Osteoblast (primary cell): ENCODE results near the gene CDH4. TPM values are rescaled to one million over a fixed set of nuclear protein-coding genes. Genes with fewer than 3 reads are reported as not detected.
A peak's percentile ranks its signal among the peaks of the same experiment; 100 is the strongest.

Experiments used
- DNase-seq: peaks from one replicate; pipeline ENCODE4 v3.0.0; 2011; ENCODE audit warnings: low spot score, mixed read lengths; ENCODE audit not compliant: insufficient read length; ENCODE audit errors: missing footprints
- H2AFZ ChIP-seq: 2 replicates; pipeline ENCODE4 v1.6.0; 2011; ENCODE audit warnings: mild to moderate bottlenecking, low read length
- H3K27ac ChIP-seq: 2 replicates; pipeline ENCODE4 v1.5.1; 2011; ENCODE audit warnings: mild to moderate bottlenecking, low read depth, low read length, moderate library complexity
- H3K27me3 ChIP-seq: 2 replicates; pipeline ENCODE4 v1.6.0; 2012; ENCODE audit warnings: mild to moderate bottlenecking, control low read depth, inconsistent platforms, low read length, moderate library complexity; ENCODE audit not compliant: insufficient read depth
- H3K36me3 ChIP-seq: 2 replicates; pipeline ENCODE4 v1.5.1; 2011; ENCODE audit warnings: mild to moderate bottlenecking, low read length, control low read depth, moderate library complexity; ENCODE audit not compliant: insufficient read depth
- H3K4me1 ChIP-seq: 2 replicates; pipeline ENCODE4 v1.5.1; 2011; ENCODE audit warnings: mild to moderate bottlenecking, low read length, control low read depth, moderate library complexity; ENCODE audit not compliant: insufficient read depth
- H3K4me2 ChIP-seq: 2 replicates; pipeline ENCODE4 v1.6.0; 2011; ENCODE audit warnings: mild to moderate bottlenecking, low read length; ENCODE audit not compliant: insufficient read depth
- H3K4me3 ChIP-seq: fragments of 200-600 bp; sonication (generic); 3 replicates; pipeline ENCODE4 v1.5.1; 2012; ENCODE audit warnings: mild to moderate bottlenecking, low read length, inconsistent platforms; ENCODE audit not compliant: insufficient read depth
- H3K79me2 ChIP-seq: 2 replicates; pipeline ENCODE4 v1.6.0; 2012; ENCODE audit warnings: mild to moderate bottlenecking, low read length, control low read depth, inconsistent platforms; ENCODE audit not compliant: insufficient read depth
- H3K9me3 ChIP-seq: 2 replicates; pipeline ENCODE4 v1.5.1; 2011; ENCODE audit warnings: low read depth, low read length, control low read depth
- H4K20me1 ChIP-seq: 2 replicates; pipeline ENCODE4 v1.6.0; 2012; ENCODE audit warnings: mild to moderate bottlenecking, low read length, control low read depth; ENCODE audit not compliant: insufficient read depth
- CTCF ChIP-seq: IDR thresholded peaks from 2 replicates; pipeline ENCODE4 v1.5.1; 2011; ENCODE audit warnings: mild to moderate bottlenecking, low read depth, low read length, moderate library complexity; ENCODE audit errors: extremely low read depth
- total RNA-seq: library from RNA; depleted of rRNA; stranded (reverse); fragments of >200 nt; gene quantifications from 2 replicates; pipeline ENCODE4 v1.2.3, GENCODE V29; 2012

The CDH4 gene
- total RNA-seq, 1 donor: 1.1 TPM

GRCh38 chr20:61699495-61700374, 447.7 kb downstream of the CDH4 start:
- no peak for TF ChIP-seq CTCF
- Histone ChIP-seq H3K4me1 (no peaks in the 10 kb centered on the region), H3K4me3 (no peak overlapping the region), H3K9me3 (no peaks in the 10 kb centered on the region), H3K4me2 (no peak overlapping the region), H3K27ac (no peak overlapping the region), H4K20me1 (no peaks in the 10 kb centered on the region), H3K27me3 (no peaks in the 10 kb centered on the region), H3K79me2 (no peaks in the 10 kb centered on the region), H2AFZ (no peak overlapping the region), H3K36me3 (no peaks in the 10 kb centered on the region)
- DNase-seq: peak; percentile 0

GRCh38 chr20:61700595-61701140, 448.6 kb downstream of the CDH4 start:
- Histone ChIP-seq H3K79me2 (no peaks in the 10 kb centered on the region), H3K9me3 (no peaks in the 10 kb centered on the region), H3K4me3 (no peak overlapping the region), H3K36me3 (no peaks in the 10 kb centered on the region), H2AFZ (no peak overlapping the region), H3K27ac (no peak overlapping the region), H3K27me3 (no peaks in the 10 kb centered on the region), H4K20me1 (no peaks in the 10 kb centered on the region), H3K4me1 (no peaks in the 10 kb centered on the region), H3K4me2 (no peak overlapping the region)
- TF ChIP-seq CTCF: no peak
- peak; percentile 11 for DNase-seq

GRCh38 chr20:61701401-61701800, 449.3 kb downstream of the CDH4 start:
- no peak for TF ChIP-seq CTCF
- Histone ChIP-seq H3K4me2 (no peak overlapping the region), H3K36me3 (no peaks in the 10 kb centered on the region), H2AFZ (no peak overlapping the region), H3K4me3 (no peak overlapping the region), H3K4me1 (no peaks in the 10 kb centered on the region), H4K20me1 (no peaks in the 10 kb centered on the region), H3K9me3 (no peaks in the 10 kb centered on the region), H3K79me2 (no peaks in the 10 kb centered on the region), H3K27me3 (no peaks in the 10 kb centered on the region), H3K27ac (no peak overlapping the region)
- peak; percentile 68 for DNase-seq

- no peaks in the 10 kb centered on the region for H3K36me3 ChIP-seq
- H3K27me3 ChIP-seq: no peaks in the 10 kb centered on the region
- no peaks in the 10 kb centered on the region for H3K79me2 ChIP-seq
- no peaks in the 10 kb centered on the region for H3K4me1 ChIP-seq
- no peak overlapping the region for H3K27ac ChIP-seq
- no peak overlapping the region for H3K4me3 ChIP-seq
- H4K20me1 ChIP-seq: no peaks in the 10 kb centered on the region
- H3K4me2 ChIP-seq: no peak overlapping the region
- no peaks in the 10 kb centered on the region for H3K9me3 ChIP-seq
- H2AFZ ChIP-seq: no peak overlapping the region
- no peak for TF ChIP-seq CTCF
- DNase-seq: no peak
These were observed 449.7 kb downstream of the CDH4 start for GRCh38 chr20:61701802-61702201.
